GM19043 (cell line): ENCODE measurements around the gene HLA-DPB1.
"Not testable (repeated sequence)": the region's sequence is repeated elsewhere in the genome, so short reads cannot be mapped to it uniquely, and the experiment has no call there.

Experiments used
- ATAC-seq: cut with Tn5 transposase; IDR thresholded peaks from one replicate; pipeline ENCODE4 v1.9.1; 2021; ENCODE audit warnings: low read depth; ENCODE audit not compliant: unreplicated experiment

Gene HLA-DPB1

GRCh38 chr6:33075568-33076405, at the start of gene HLA-DPB1:
Gene HLA-DPB1, plus strand, starts transcription at chr6:33075990. Its CDS starts 52 bp downstream, at chr6:33076042.
- ATAC-seq: peak; percentile 58

- ATAC-seq: no peak
These were observed 47.5 kb upstream of the HLA-DPB1 start for GRCh38 chr6:33028220-33028849.

- ATAC-seq: peak; percentile 77
These were observed 46.2 kb upstream of the HLA-DPB1 start for GRCh38 chr6:33029328-33030184.

- no peak for ATAC-seq
These were observed 45.5 kb upstream of the HLA-DPB1 start for GRCh38 chr6:33030245-33030644.

GRCh38 chr6:33034554-33034953, 41.2 kb upstream of the HLA-DPB1 start:
- ATAC-seq: no peak

- no peak for ATAC-seq
These were observed 39.3 kb upstream of the HLA-DPB1 start for GRCh38 chr6:33036535-33036934.

GRCh38 chr6:33040157-33040556, 35.6 kb upstream of the HLA-DPB1 start:
- no peak for ATAC-seq

GRCh38 chr6:33049323-33050013, 26.3 kb upstream of the HLA-DPB1 start:
- ATAC-seq: no peak

GRCh38 chr6:33050014-33050810, 25.6 kb upstream of the HLA-DPB1 start:
- no peak for ATAC-seq

- no peak for ATAC-seq
These were observed 23.2 kb upstream of the HLA-DPB1 start for GRCh38 chr6:33052627-33053026.

GRCh38 chr6:33053230-33053629, 22.6 kb upstream of the HLA-DPB1 start:
- ATAC-seq: no peak

- no peak for ATAC-seq
These were observed 18.3 kb upstream of the HLA-DPB1 start for GRCh38 chr6:33057222-33058150.

- peak; percentile 55 for ATAC-seq
These were observed 13.8 kb upstream of the HLA-DPB1 start for GRCh38 chr6:33061987-33062386.

GRCh38 chr6:33063435-33063834, 12.4 kb upstream of the HLA-DPB1 start:
- ATAC-seq: not testable (repeated sequence)

- no peak for ATAC-seq
These were observed 11.1 kb upstream of the HLA-DPB1 start for GRCh38 chr6:33064723-33065122.

- ATAC-seq: no peak
These were observed 10.5 kb upstream of the HLA-DPB1 start for GRCh38 chr6:33065312-33065711.

GRCh38 chr6:33066917-33067521, 8.8 kb upstream of the HLA-DPB1 start:
- ATAC-seq: no peak
